AG09309 (cell line): ENCODE results near the gene POSTN.
"Not testable (repeated sequence)": the region's sequence is repeated elsewhere in the genome, so short reads cannot be mapped to it uniquely, and the experiment has no call there.

Experiments used
- DNase-seq: peaks from one replicate; pipeline ENCODE4 v3.0.0-alpha.2; 2010; ENCODE audit warnings: low read depth
- H3K4me3 ChIP-seq: 2 replicates; pipeline ENCODE4 v1.5.1; 2011; ENCODE audit warnings: mild to moderate bottlenecking, low read depth, low read length, moderate library complexity; ENCODE audit not compliant: control insufficient read depth
- CTCF ChIP-seq: IDR thresholded peaks from 2 replicates; pipeline ENCODE4 v1.5.1; 2011; ENCODE audit warnings: mild to moderate bottlenecking, low read depth, low read length, inconsistent platforms; ENCODE audit not compliant: insufficient read depth, control insufficient read depth; ENCODE audit errors: missing control alignments

The POSTN gene

DNA sequence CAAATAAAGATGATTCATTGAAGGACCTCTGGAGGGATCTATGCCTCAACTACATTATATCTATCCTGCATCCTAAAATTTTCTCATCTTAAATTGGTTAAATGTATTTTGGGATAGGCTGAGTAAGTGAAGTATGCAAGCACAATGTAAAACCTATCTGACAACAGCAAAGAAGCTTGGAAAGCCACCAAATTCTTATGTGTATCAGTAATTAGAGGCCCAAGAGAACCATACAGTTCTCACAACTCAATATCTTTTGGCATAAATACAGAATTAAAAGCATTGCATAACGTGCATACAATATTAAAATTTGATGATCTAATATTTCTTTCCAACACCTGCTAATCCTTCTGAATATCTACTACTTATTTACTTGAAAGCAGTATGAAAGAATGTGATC, 13.0 kb downstream of the POSTN start:
- no peak for DNase-seq
- H3K4me3 ChIP-seq, result no peak overlapping the region
- no peak for TF ChIP-seq CTCF

DNA sequence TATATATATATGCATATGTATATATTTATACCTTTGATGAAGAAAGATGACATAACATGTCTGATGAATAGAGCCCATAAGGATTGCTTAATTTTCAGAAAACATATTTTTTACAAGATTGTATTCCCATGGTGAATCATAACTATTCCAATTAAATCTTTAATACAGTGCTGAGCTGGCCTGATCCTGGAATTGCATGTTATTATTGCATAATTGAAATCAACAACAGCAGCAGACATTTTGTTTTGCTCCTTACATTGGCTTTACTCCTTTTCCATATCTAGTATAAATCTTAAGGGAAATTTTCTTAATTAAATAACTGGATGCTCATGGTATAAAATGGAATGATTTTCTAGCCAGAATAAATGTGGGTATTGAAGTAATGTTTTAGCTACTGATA, 22.0 kb downstream of the POSTN start:
- no peak for TF ChIP-seq CTCF
- no peak overlapping the region for H3K4me3 ChIP-seq
- DNase-seq, result peak; percentile 32

DNA sequence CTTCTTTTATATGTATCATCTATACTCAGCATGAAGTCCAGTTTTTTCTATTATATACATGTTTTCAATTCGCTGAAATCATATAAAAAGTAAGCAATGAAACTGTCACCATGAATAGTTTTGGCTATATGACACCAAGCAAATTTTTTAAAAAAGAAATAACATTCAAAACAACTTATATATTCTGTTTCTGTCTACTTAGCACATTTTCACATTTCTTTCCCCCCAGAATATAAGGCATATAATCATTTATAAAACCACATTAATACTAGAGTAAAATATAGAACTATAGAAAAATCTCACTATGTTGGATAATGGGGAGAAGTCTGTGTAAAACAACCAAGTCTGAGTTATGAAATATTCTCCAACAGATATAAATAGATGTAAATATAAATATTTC, 33.1 kb downstream of the POSTN start:
- TF ChIP-seq CTCF, result no peak
- H3K4me3 ChIP-seq, result no peak overlapping the region
- no peak for DNase-seq

- no peak overlapping the region for H3K4me3 ChIP-seq
- no peak for DNase-seq
- no peak for TF ChIP-seq CTCF
These were observed 37.5 kb downstream of the POSTN start for GRCh38 chr13:37561031-37561430.

DNA sequence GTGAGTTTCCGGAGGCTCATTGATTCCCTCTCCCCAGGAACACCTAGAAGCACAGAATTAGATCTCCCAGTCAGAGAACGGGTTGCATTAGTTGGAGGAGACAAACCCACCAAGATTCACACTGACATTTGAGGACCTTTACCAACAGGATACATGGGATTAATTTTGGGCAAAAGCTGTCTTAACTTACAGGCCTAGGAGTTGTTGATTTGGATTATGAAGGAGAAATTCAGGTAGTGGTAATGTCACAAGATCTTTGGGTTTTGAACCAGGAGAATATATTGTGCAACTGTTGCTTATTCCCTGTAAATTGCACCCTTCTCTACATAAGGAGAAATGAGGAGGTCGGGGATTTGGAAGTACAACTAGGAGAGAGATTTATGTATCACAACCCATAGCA, 38.0 kb downstream of the POSTN start:
- DNase-seq, result no peak
- H3K4me3 ChIP-seq, result no peak overlapping the region
- no peak for TF ChIP-seq CTCF

DNA sequence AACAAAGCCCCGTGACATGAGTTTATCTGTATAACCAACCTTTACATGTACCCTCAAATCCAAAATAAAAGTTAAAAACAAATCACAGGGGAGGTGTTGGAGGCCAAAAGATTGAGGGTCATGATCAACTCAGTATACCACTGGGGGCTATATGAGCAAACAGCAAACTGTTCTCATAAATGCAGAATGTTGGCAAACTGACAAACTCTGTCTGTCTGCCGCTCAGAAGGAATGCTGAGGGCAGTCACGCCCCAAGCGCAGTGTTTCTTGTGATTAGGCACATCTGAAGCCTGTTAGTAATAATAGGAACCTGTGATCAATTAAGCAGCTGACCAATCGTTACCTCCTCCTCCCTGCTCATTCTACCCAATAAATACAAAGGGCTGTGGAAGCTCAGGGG, 39.8 kb downstream of the POSTN start:
- not testable (repeated sequence) for DNase-seq

DNA sequence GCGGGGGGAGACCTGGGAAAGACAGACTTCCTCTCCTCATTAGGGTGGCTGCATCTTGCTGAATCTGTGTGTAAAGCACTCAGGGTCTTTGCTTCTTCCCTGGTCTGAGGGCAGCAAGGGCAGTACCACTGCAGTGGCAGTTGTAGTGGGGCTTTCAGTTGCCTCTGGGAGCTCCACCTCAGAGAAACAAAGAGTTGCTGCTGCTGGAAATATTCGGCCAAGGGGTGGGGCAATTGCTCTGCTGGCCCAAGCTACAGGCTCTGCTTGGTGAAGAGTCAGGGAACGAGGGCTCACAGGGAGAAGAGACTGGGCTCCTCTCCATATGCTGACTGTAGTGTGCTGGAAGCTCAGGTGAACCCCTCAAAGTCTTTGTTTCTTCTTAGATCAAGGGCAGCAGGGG, 52.5 kb downstream of the POSTN start:
- no peak overlapping the region for H3K4me3 ChIP-seq
- DNase-seq, result no peak
- no peak for TF ChIP-seq CTCF

More for the DNA sequence above, 39.8 kb downstream of the POSTN start:
- not testable (repeated sequence) for H3K4me3 ChIP-seq
